ENCODE data around the gene CHSY1.

The CHSY1 gene

GRCh38 chr15:101277038-101277822 lies 25.4 kb upstream of the CHSY1 start, which contains the start of gene SELENOS:
Gene SELENOS (minus strand): TSS chr15:101277485. CDS start chr15:101277417, 68 bp downstream.
- H3K9me3 ChIP-seq (replicated peaks in 1 of 2; ENCODE audit: control insufficient read depth in 2 of 2, insufficient read depth in 1 of 2, low read depth in 1 of 2, low read length in 2 of 2): no peaks in the 10 kb centered on the region
- peak within 1 kb of the TSS; percentile 90 for H3K18ac ChIP-seq (ENCODE audit: low read length)
- H4K8ac ChIP-seq (ENCODE audit: low read depth, low read length): no peak within 1 kb of the TSS
- H3K27ac ChIP-seq (replicated peaks; ENCODE audit: low read length): peak within 1 kb of the TSS; percentile 12
- H2BK120ac ChIP-seq (ENCODE audit: low read depth, low read length): no peak within 1 kb of the TSS
- peaks cover 34 to 64% of the 10 kb centered on the region in 2 donors for H3K36me3 ChIP-seq (replicated peaks in 1 of 2; ENCODE audit: control insufficient read depth in 2 of 2, insufficient read depth in 2 of 2, low read length in 2 of 2)
- peak within 1 kb of the TSS; percentile 69 for H2BK5ac ChIP-seq (ENCODE audit: low read length)
- peaks cover 5% of the 10 kb centered on the region for H3K79me1 ChIP-seq (ENCODE audit: low read depth, low read length)
- peak within 1 kb of the TSS; percentile 67 for H3K23ac ChIP-seq (ENCODE audit: low read depth, low read length, poor library complexity)
- no peaks in the 10 kb centered on the region for H3K27me3 ChIP-seq (ENCODE audit: control insufficient read depth in 3 of 3, insufficient read depth in 3 of 3, low read depth in 1 of 3, low read length in 3 of 3)
- peak within 1 kb of the TSS; percentile 93 for H2AFZ ChIP-seq (ENCODE audit: low read length)
- no peak within 1 kb of the TSS for H2BK15ac ChIP-seq (ENCODE audit: low read length)
- DNase-seq (ENCODE audit: low spot score): peak; percentile 90
- H2AK5ac ChIP-seq (ENCODE audit: low read depth, low read length): no peak within 1 kb of the TSS
- H4K91ac ChIP-seq (ENCODE audit: low read depth, low read length, poor library complexity): peak within 1 kb of the TSS; percentile 60
- no peak within 1 kb of the TSS for H3K4ac ChIP-seq (ENCODE audit: low read length)
- H3K4me2 ChIP-seq (ENCODE audit: insufficient read depth, low read length, poor library complexity, severe bottlenecking): peak within 1 kb of the TSS; percentile 64
- no CpG with 5 or more reads among the region's 91 CpGs for WGBS, 2 donors (ENCODE audit: extremely low coverage in 2 of 2, insufficient read length in 2 of 2, insufficient replicate concordance in 1 of 2)
- H3K4me1 ChIP-seq (ENCODE audit: control insufficient read depth in 2 of 2, insufficient read depth in 1 of 2, low read depth in 1 of 2, low read length in 2 of 2): peaks cover 4% of the 10 kb centered on the region in 2 donors
- H3K14ac ChIP-seq (ENCODE audit: low read length): no peak within 1 kb of the TSS
- peak within 1 kb of the TSS; percentile 87 for H3K9ac ChIP-seq (ENCODE audit: low read depth, low read length, poor library complexity)
- H2BK12ac ChIP-seq (ENCODE audit: low read length): no peak within 1 kb of the TSS
- H3K4me3 ChIP-seq (ENCODE audit: low read length in 2 of 2): peak within 1 kb of the TSS; percentile 83 to 97

- no peak overlapping the region for H3K14ac ChIP-seq (ENCODE audit: low read length)
- H2BK5ac ChIP-seq (ENCODE audit: low read length): peak overlapping the region; percentile 69
- no peak overlapping the region for H4K8ac ChIP-seq (ENCODE audit: low read depth, low read length)
- no peak overlapping the region for H4K91ac ChIP-seq (ENCODE audit: low read depth, low read length, poor library complexity)
- WGBS, 2 donors (ENCODE audit: extremely low coverage in 2 of 2, insufficient read length in 2 of 2, insufficient replicate concordance in 1 of 2): no CpG with 5 or more reads among the region's 14 CpGs
- no peak overlapping the region for H3K4ac ChIP-seq (ENCODE audit: low read length)
- peak overlapping the region; percentile 83 to 97 for H3K4me3 ChIP-seq (ENCODE audit: low read length in 2 of 2)
- H3K27me3 ChIP-seq (ENCODE audit: control insufficient read depth in 3 of 3, insufficient read depth in 3 of 3, low read depth in 1 of 3, low read length in 3 of 3): no peaks in the 10 kb centered on the region
- peak overlapping the region; percentile 93 for H2AFZ ChIP-seq (ENCODE audit: low read length)
- peaks cover 34 to 64% of the 10 kb centered on the region in 2 donors for H3K36me3 ChIP-seq (replicated peaks in 1 of 2; ENCODE audit: control insufficient read depth in 2 of 2, insufficient read depth in 2 of 2, low read length in 2 of 2)
- peak overlapping the region; percentile 87 for H3K9ac ChIP-seq (ENCODE audit: low read depth, low read length, poor library complexity)
- H3K79me1 ChIP-seq (ENCODE audit: low read depth, low read length): peaks cover 5% of the 10 kb centered on the region
- H3K27ac ChIP-seq (replicated peaks; ENCODE audit: low read length): peak overlapping the region; percentile 12
- H2BK15ac ChIP-seq (ENCODE audit: low read length): no peak overlapping the region
- peak overlapping the region; percentile 64 for H3K4me2 ChIP-seq (ENCODE audit: insufficient read depth, low read length, poor library complexity, severe bottlenecking)
- no peaks in the 10 kb centered on the region for H3K9me3 ChIP-seq (replicated peaks in 1 of 2; ENCODE audit: control insufficient read depth in 2 of 2, insufficient read depth in 1 of 2, low read depth in 1 of 2, low read length in 2 of 2)
- peaks cover 4% of the 10 kb centered on the region in 2 donors for H3K4me1 ChIP-seq (ENCODE audit: control insufficient read depth in 2 of 2, insufficient read depth in 1 of 2, low read depth in 1 of 2, low read length in 2 of 2)
- H2AK5ac ChIP-seq (ENCODE audit: low read depth, low read length): no peak overlapping the region
- H2BK12ac ChIP-seq (ENCODE audit: low read length): no peak overlapping the region
- H3K23ac ChIP-seq (ENCODE audit: low read depth, low read length, poor library complexity): peak overlapping the region; percentile 67
- DNase-seq (ENCODE audit: low spot score): no peak
- H2BK120ac ChIP-seq (ENCODE audit: low read depth, low read length): no peak overlapping the region
- H3K18ac ChIP-seq (ENCODE audit: low read length): no peak overlapping the region
Observed at GRCh38 chr15:101276501-101277037, 24.7 kb upstream of the CHSY1 start.

- no peak overlapping the region for H4K91ac ChIP-seq (ENCODE audit: low read depth, low read length, poor library complexity)
- no peak overlapping the region for H3K4ac ChIP-seq (ENCODE audit: low read length)
- H3K9ac ChIP-seq (ENCODE audit: low read depth, low read length, poor library complexity): no peak overlapping the region
- no peak overlapping the region for H3K27ac ChIP-seq (replicated peaks; ENCODE audit: low read length)
- H3K4me1 ChIP-seq (ENCODE audit: control insufficient read depth in 2 of 2, insufficient read depth in 1 of 2, low read depth in 1 of 2, low read length in 2 of 2): peaks cover 4% of the 10 kb centered on the region in 2 donors
- H2BK5ac ChIP-seq (ENCODE audit: low read length): no peak overlapping the region
- H3K36me3 ChIP-seq (replicated peaks in 1 of 2; ENCODE audit: control insufficient read depth in 2 of 2, insufficient read depth in 2 of 2, low read length in 2 of 2): peaks cover 32 to 66% of the 10 kb centered on the region in 2 donors
- no peak overlapping the region for H2BK12ac ChIP-seq (ENCODE audit: low read length)
- DNase-seq (ENCODE audit: low spot score): no peak
- no peaks in the 10 kb centered on the region for H3K27me3 ChIP-seq (ENCODE audit: control insufficient read depth in 3 of 3, insufficient read depth in 3 of 3, low read depth in 1 of 3, low read length in 3 of 3)
- H3K4me3 ChIP-seq (ENCODE audit: low read length in 2 of 2): no peak overlapping the region
- no peak overlapping the region for H3K18ac ChIP-seq (ENCODE audit: low read length)
- H2AK5ac ChIP-seq (ENCODE audit: low read depth, low read length): no peak overlapping the region
- H3K14ac ChIP-seq (ENCODE audit: low read length): no peak overlapping the region
- peaks cover 5% of the 10 kb centered on the region for H3K79me1 ChIP-seq (ENCODE audit: low read depth, low read length)
- no peak overlapping the region for H3K4me2 ChIP-seq (ENCODE audit: insufficient read depth, low read length, poor library complexity, severe bottlenecking)
- no peak overlapping the region for H2BK120ac ChIP-seq (ENCODE audit: low read depth, low read length)
- no peak overlapping the region for H2BK15ac ChIP-seq (ENCODE audit: low read length)
- WGBS, 2 donors (ENCODE audit: extremely low coverage in 2 of 2, insufficient read length in 2 of 2, insufficient replicate concordance in 1 of 2): no CpG with 5 or more reads among the region's 5 CpGs
- H4K8ac ChIP-seq (ENCODE audit: low read depth, low read length): no peak overlapping the region
- H3K23ac ChIP-seq (ENCODE audit: low read depth, low read length, poor library complexity): no peak overlapping the region
- no peak overlapping the region for H2AFZ ChIP-seq (ENCODE audit: low read length)
- H3K9me3 ChIP-seq (replicated peaks in 1 of 2; ENCODE audit: control insufficient read depth in 2 of 2, insufficient read depth in 1 of 2, low read depth in 1 of 2, low read length in 2 of 2): no peaks in the 10 kb centered on the region
Observed at GRCh38 chr15:101275018-101275417, 23.2 kb upstream of the CHSY1 start.

- H2BK120ac ChIP-seq (ENCODE audit: low read depth, low read length): no peak overlapping the region
- no peak overlapping the region for H2BK12ac ChIP-seq (ENCODE audit: low read length)
- DNase-seq (ENCODE audit: low spot score): no peak
- H2BK15ac ChIP-seq (ENCODE audit: low read length): no peak overlapping the region
- H3K9ac ChIP-seq (ENCODE audit: low read depth, low read length, poor library complexity): no peak overlapping the region
- no peak overlapping the region for H3K14ac ChIP-seq (ENCODE audit: low read length)
- no peak overlapping the region for H3K18ac ChIP-seq (ENCODE audit: low read length)
- no peaks in the 10 kb centered on the region for H3K27me3 ChIP-seq (ENCODE audit: control insufficient read depth in 3 of 3, insufficient read depth in 3 of 3, low read depth in 1 of 3, low read length in 3 of 3)
- H3K27ac ChIP-seq (replicated peaks; ENCODE audit: low read length): no peak overlapping the region
- no peak overlapping the region for H4K8ac ChIP-seq (ENCODE audit: low read depth, low read length)
- peaks cover 4% of the 10 kb centered on the region in 2 donors for H3K4me1 ChIP-seq (ENCODE audit: control insufficient read depth in 2 of 2, insufficient read depth in 1 of 2, low read depth in 1 of 2, low read length in 2 of 2)
- no peak overlapping the region for H4K91ac ChIP-seq (ENCODE audit: low read depth, low read length, poor library complexity)
- H3K79me1 ChIP-seq (ENCODE audit: low read depth, low read length): peaks cover 5% of the 10 kb centered on the region
- H2AFZ ChIP-seq (ENCODE audit: low read length): no peak overlapping the region
- H3K23ac ChIP-seq (ENCODE audit: low read depth, low read length, poor library complexity): no peak overlapping the region
- no peak overlapping the region for H3K4ac ChIP-seq (ENCODE audit: low read length)
- H3K36me3 ChIP-seq (replicated peaks in 1 of 2; ENCODE audit: control insufficient read depth in 2 of 2, insufficient read depth in 2 of 2, low read length in 2 of 2): peaks cover 32 to 74% of the 10 kb centered on the region in 2 donors
- no CpG with 5 or more reads among the region's 5 CpGs for WGBS, 2 donors (ENCODE audit: extremely low coverage in 2 of 2, insufficient read length in 2 of 2, insufficient replicate concordance in 1 of 2)
- no peak overlapping the region for H2BK5ac ChIP-seq (ENCODE audit: low read length)
- no peak overlapping the region for H2AK5ac ChIP-seq (ENCODE audit: low read depth, low read length)
- no peak overlapping the region for H3K4me2 ChIP-seq (ENCODE audit: insufficient read depth, low read length, poor library complexity, severe bottlenecking)
- no peak overlapping the region for H3K4me3 ChIP-seq (ENCODE audit: low read length in 2 of 2)
- no peaks in the 10 kb centered on the region for H3K9me3 ChIP-seq (replicated peaks in 1 of 2; ENCODE audit: control insufficient read depth in 2 of 2, insufficient read depth in 1 of 2, low read depth in 1 of 2, low read length in 2 of 2)
Observed at GRCh38 chr15:101273534-101273933, 21.7 kb upstream of the CHSY1 start.
